ENCODE results near the gene CT55.
"Not testable (repeated sequence)": the region's sequence is repeated elsewhere in the genome, so short reads cannot be mapped to it uniquely, and the experiment has no call there.

The CT55 gene, protein sequence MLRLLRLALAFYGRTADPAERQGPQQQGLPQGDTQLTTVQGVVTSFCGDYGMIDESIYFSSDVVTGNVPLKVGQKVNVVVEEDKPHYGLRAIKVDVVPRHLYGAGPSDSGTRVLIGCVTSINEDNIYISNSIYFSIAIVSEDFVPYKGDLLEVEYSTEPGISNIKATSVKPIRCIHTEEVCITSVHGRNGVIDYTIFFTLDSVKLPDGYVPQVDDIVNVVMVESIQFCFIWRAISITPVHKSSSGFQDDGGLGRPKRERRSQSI

DNA sequence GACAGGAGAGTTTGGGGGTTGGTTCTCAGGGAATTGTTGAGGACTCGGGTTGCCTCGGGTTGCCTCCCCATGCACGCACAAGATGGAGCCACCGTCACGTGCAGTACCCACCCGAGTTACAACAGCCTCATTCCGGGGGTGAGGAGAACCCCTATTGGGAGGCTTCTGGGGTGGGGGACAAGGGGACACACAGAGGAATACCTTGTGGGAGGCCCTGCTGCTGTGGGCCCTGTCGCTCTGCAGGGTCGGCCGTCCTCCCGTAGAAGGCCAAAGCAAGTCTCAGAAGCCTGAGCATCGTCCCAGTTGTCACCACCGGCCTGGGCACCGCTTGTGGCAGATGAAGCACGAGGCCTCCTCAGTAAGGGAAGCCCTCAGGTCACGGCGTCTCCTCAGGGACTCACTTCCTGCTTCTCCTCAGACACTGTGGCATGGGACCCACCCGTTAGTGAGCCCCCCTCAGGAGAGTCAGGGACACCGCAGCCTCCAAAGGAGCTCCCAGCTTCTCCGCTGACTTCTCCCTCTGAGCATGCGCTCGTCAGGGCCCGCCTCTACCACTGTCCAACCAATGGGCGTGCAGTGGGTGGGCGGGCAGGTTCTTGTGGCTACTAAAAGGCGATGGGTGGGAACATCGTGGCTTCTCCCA, at the start of gene CT55:
Gene CT55 (minus strand): TSS at position 522 of the 643 bp plus-strand sequence. CDS start 227 bp downstream, at position 295.
- no peak for DNase-seq

DNA sequence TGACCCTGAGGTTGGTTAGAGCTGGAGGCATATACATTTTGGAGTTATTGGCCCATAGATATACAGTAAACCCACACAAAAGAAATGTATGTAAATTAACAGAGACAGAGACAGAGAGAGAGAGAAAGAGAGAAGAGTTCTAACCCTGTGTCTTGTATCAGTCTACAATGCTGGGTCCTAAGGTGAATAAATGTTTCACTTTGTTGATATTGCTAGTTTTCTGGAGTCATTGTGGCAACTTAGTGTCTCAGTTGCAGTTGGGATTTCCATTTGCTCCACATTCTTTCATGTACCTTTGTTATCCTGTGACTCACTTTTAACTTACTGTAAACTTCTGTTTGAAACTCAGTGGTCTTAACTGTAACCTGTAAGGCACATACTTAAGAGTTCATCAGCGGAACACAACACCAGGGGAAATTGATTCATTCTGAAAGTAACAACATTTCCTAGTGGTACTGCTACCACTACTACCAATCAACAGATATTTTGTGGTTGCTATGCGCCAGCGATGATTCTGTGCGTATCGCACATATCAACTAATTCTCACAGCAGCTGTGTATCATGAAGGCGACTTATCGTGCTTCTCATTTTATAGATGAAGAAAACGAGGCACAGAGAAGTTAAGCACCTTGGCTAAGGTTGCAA, 42.1 kb upstream of the CT55 start:
- no peak for DNase-seq

DNA sequence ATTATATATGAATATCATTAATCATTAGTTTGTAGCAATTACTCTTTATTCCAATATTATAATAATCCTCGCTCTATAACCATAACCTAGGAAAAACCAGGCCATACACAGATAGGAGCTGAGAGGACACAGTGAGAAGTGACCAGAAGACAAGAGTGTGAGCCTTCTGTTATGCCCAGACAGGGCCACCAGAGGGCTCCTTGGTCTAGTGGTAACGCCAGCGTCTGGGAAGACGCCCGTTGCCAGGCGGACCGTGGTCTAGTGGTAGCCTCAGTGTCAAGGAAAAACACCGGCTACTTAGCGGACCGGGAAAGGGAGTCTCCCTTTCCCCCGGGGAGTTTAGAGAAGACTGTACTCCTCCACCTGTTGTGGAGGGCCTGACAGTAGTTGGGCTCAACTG, 35.2 kb upstream of the CT55 start:
- DNase-seq, result not testable (repeated sequence)

DNA sequence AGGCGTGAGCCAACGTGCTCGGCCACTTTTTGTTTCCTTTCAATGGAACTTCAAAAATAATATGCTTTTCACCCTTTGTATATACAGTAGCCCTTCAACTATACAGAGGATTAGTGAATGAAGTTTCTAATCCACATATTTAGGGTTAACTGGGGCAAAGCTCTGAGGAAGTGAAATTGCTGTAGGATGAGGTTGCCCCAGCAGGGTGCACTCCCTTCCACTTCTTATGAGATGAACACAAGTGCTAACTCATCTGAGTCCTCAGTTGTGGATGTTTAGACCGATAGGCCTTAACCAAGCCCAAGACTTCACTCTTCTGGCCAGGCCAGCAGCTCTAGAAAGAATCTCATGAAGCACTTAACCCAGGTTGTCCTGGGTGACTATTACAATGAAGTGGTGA, 29.1 kb upstream of the CT55 start:
- DNase-seq, result no peak

DNA sequence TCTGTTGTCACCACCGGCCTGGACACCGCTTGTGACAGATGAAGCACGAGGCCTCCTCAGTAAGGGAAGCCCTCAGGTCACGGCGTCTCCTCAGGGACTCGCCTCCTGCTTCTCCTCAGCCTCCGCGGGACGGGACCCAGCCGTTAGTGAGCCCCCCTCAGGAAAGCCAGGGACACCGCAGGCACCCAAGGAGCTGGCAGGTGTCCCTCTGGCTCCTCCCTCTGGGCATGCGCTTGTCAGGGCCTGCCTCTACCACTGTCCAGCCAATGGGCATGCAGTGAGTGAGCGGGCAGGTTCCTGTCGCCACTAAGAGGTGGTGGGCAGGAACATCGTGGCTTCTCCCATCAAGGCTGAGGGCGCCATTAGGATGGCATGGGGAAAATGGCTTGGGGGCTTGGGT, 23.5 kb upstream of the CT55 start:
- no peak for DNase-seq

DNA sequence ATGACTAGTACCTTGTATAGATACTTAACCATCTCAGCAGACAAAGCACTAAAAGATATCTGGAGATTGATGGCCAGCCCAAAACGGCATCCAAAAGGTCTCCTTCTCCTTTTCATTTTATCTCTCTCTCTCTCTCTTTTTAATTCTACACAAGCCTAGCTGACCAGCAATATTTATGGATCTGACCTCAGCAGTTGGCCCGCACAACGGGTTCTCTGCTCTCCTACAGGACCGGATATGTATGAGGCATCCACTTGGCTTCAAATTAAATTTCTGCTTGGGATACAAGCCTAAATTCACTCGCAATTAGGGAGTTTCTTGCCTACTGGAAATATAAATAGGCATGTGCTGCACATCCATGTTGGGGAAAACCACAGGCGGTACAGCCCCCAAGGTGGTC, 22.5 kb upstream of the CT55 start:
- DNase-seq, result no peak

DNA sequence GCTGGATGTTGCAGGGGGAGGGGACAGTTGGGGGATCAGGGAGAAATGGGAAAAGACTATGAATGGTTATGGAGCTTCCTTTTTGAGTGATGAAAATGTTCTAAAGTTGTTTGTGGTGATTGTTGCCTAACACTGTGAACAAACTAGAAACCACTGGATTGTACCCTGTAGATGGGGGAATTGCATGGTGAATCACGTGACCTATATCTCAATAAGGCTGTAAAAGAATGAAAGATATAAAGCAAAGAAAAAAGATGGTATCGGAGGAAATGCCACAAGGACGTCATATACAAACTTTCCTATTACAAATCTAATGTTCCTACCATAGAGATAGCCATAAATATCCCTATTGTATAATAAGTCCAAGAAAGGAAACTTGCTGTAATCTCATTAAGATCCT, 20.6 kb upstream of the CT55 start:
- no peak for DNase-seq

DNA sequence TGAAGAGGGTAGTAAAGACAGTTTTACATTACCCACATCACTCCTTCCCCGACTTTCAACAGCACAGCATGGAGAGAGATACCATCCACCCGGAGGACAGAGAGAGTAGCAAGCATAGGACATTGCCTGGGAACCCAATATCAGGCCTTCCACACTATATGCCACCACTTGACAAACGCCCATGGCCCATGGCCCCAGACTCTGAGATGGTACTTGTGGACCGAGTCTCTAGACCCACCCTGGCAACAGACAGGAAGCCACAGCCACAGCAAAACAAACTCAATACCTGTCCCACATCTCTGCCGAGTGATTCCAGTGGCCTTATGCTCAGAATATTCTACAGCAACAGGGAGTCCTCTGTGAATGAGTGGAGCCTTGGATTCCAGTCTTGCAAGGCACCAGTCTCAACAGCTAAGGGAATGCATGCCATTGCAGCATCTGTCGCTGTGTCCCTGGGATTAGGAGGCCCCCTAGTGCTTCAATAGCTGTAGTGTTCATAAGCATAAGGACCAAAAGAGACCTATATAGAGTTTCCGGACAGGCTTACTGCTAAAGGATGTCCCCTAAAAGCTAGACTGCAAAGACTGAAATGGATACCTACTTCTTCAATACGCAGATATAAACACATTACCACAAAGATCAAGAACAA, 14.7 kb upstream of the CT55 start:
- DNase-seq, result peak; percentile 14

DNA sequence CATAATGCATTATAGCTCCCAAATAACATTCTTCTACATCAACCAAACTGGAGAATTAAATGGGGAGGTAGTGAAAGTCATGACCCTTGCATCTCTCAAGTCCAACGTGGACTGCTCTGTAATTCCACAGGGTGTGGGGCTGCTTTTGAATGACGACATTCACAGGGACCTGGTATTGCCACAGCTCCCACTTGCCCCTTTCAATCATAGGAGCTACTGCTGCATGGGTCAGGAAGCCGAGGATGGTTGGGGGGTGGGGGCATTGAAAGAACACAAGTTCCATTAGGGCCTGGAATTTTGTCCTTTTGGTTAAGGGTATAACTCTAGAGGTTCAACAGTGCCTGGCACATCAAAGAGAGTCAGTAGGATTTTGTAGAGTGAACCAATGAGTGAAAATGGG, 7.4 kb upstream of the CT55 start:
- DNase-seq, result no peak

DNA sequence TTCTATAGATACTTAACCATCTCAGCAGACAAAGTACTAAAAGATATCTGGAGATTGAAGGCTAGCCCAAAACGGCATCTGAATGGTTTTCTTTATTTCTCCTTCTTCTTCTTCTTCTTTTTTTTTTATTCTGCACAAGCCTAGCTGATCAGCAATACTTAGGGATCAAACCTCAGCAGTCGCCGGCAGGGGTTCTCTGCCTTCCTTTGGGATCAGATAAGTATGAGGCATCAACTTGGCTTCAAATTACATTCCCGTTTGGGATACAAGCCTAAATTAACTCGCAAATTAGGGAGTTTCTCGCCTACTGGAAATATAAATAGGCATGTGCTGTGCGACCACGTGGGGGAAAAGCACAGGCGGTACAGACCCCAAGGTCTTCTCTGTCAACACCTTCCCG, 730 bp downstream of the CT55 start:
- no peak for DNase-seq

DNA sequence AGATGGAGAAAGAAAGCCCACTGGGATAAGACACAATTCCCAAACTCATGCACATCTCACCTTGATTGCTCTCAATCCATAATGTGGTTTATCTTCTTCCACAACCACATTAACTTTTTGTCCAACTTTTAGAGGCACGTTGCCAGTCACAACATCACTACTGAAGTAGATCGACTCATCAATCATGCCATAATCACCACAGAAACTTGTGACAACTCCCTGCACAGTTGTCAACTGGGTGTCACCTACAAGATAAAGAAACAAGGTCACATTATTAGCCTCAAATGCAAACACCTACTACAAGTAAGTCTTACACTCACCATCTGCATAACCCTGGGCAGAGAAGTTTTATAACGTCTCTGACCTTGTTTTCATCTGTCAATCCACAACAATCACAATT, 1.7 kb downstream of the CT55 start:
- not testable (repeated sequence) for DNase-seq

DNA sequence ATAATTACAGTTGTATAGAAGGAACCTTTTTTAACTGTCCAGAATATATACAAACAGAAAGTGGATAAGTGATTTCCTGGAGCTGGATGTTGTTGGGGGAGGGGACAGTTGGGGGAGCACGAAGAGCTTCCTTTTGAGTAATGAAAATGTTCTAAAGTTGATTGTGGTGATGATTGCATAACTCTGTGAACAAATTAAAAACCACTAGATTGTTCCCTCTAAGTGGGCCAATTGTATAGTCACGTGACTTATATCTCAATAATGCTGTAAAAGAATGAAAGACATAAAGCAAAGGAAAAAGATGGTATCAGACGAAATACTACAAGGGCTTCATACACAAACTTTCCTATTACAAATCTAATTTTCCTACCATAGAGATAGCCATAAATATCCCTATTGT, 2.7 kb downstream of the CT55 start:
- no peak for DNase-seq

DNA sequence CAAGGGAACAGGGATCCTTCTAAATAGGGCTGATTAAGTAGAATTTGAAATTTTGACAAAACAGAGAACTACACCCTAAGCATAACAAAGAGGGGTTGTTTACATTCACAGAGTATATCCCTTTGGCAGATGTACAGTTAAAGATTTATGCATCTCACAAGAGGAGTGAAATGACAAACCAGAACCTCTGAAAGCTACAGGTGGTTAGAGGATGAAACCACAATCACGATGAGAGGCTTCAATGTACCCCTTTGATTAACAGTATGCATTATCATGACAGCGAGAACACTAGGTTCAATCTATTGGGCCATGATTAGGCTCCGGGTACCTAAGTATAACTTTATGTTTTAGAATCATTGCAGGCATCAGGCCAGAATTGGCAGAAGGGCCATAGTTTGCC, 16.5 kb downstream of the CT55 start:
- DNase-seq, result not testable (repeated sequence)

DNA sequence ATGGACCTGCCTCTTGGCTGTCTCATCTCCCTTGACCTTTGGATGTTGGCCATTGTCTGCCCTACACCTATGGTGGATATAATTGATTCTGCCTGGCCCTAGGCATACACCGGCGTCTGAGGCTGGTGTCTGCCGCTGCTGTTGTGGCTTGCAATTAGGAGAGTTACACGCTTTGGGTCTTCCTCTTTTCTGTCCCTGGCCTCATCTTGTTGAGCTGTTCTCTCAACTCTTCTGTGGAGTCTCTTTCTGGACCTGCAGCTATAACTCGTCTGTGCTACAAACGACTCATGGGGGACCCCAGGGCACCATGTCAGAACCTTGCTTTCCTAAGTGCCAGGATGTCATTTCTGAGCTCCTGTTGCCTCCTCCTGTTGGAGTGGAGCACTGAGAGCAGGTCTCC, 45.1 kb downstream of the CT55 start:
- not testable (repeated sequence) for DNase-seq

DNA sequence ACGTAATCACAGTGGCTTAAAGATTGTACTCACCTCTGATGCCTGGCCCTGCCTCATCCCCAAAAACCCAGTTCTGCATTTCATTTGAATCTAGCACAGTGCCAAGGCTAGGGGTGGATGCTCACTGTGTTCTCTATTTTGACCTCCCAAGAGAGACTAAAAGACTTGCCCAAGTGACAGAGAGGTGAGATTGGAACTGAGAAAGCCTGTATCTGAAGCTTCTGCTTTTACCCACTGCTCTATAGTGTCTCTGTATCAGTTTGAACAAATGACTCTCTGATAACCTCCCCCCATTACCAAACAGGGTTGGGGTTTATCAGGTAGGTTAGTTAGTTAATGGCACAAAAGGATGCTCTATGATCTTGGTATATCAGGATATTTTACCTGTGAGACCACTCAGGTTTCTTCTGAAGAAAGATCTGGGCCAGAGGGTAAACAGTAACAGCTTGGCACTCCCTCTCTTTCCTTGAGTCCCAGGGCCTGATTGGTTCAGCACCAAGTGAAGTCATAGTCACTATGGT, 51.1 kb downstream of the CT55 start, which contains the start of gene ETDB:
Gene ETDB (minus strand): TSS at position 471 of the 521 bp plus-strand sequence. CDS start 1,265 bp downstream, outside the sequence.
- DNase-seq, result not testable (repeated sequence)

DNA sequence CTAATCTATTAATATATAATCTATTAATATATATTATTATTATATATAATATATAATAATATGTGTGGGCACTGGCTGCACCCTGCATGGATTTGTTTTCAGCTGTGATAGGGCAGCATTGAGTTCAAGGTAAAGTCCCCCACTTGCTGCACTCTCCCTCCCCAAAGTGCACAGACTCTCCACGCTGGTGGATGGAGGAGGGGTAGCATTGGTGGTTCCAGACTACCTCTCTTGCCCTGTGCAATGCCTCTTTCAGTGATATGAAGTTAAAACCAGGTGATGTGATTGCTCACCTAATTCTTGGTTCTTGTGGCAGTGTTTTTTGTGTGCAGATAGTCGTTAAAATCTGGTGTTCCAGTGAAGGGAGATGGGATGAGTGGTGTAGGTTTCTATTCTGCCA, 55.1 kb downstream of the CT55 start:
- DNase-seq, result not testable (repeated sequence)

DNA sequence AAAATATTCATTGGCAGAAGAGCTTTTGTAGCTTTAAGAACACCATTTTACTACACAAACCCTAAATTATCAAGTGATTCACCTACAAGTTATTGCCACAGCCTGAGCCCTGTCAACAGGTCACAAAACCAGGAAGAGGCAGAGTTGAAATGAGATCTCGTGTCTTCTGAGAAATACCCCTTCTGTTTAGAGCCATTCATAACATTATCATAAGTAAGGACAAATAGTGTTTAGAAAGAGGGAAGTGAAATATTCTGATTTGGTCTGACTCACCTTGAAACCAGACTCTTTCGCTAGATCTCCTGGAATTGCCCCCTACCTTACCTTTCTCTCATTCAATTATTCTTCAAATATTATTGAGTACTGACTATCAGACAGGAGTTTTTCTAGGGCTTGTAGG, 56.8 kb downstream of the CT55 start:
- no peak for DNase-seq

DNA sequence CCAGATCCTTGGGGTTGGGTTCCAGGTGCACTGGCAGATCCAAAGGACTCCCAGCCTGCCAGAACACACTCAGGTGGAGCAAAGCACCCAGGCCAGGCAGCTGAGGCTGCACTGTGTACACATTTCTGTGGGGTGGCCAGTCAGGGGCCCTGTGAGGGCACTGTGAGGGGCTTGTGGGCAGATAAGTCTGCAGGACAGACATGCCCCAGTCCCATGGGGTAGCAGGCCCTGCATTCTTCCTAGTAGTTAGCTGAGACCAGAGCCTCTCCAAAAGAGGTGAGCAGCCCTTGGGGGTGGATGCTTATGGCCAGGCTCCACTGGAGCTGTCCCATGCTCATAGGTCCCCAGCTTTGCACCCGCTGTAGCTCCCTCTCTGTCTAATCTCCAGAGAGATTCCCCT, 58.5 kb downstream of the CT55 start:
- no peak for DNase-seq

DNA sequence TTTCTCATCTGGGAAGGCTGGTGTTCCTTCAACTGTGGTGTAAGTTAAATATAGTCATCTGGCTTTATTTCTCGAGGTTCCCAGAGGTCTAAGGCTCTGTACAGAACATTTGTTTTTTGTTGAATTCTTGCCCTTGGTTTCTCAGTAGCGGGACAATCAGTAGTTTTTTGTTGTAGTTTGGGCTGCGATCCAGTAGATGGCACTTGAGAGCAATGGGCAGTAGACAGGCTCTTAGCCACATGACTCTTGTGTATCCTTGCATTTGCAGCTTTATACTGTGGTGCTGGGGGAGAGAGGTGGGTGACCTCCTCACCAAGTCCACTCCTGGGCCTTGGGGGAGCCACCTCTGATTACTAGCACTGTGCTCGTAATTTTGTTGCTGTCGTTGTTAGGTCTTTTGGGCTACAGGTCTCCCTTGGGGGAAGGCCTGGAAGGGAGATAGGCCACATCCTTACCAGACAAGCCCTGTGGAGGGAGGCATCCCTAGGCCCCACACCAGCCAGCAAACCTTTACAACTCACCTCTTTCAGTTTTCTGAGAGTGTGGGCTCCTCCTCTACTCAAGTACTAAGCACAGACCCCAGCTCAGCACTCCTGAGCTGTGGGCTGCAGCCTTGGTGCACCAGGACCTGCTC, 59.0 kb downstream of the CT55 start:
- no peak for DNase-seq

DNA sequence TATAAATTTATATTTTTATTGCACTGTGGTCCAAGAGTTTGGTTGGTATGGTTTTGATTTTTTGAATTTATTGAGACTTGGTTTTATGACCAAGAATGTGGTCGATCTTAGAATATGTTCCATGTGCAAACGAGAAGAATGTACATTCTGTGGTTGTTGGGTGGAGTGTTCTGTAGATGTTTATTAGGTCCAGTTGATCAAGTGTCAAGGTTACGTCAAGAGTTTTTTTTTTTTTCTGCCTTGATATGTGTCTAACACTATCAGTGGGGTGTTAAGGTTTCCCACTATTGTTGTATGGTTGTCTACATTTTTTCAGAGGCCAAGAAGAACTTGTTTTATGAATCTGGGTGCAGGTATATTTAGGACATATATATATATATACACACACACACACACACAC, 61.6 kb downstream of the CT55 start:
- no peak for DNase-seq

Data from NCI-H524 treated with DMSO at 0.1 percent for 48 hours (cell line).